ENCODE measurements around the gene SFXN5. TPM values are rescaled to one million over a fixed set of nuclear protein-coding genes. Genes with fewer than 3 reads are reported as not detected.

SFXN5 gene
- total RNA-seq, 4 donors from 2014 or later, result 22.9 to 55.4 (median 41.2) TPM

DNA sequence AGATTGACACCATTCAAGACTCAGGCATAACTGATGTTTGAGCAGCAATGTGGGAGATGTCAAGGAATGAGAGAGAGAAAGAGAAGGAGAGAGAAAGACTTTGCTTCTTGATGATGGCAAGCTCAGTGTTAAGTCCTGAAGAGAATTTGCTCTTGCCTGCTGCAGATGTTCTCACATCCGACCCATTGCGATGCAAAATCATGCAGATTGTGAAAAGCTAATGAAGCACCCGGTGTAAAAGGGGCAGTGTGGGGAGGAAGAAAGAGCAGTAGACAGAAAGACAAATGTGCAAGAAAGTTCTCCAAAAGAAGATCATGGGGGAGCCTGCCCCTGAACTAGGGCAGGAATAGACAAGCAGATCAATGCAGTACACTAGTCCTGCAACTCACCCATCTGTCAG lies 96.5 kb downstream of the SFXN5 start:
- Histone ChIP-seq H3K27ac (no peak overlapping the region), H3K9me3 (no peaks in the 10 kb centered on the region), H3K27me3 (no peaks in the 10 kb centered on the region), H3K36me3 (no peaks in the 10 kb centered on the region), H3K4me3 (no peak overlapping the region), H3K4me1 (no peaks in the 10 kb centered on the region)
- DNase-seq, result no peak
- TF ChIP-seq, protein P1, sequence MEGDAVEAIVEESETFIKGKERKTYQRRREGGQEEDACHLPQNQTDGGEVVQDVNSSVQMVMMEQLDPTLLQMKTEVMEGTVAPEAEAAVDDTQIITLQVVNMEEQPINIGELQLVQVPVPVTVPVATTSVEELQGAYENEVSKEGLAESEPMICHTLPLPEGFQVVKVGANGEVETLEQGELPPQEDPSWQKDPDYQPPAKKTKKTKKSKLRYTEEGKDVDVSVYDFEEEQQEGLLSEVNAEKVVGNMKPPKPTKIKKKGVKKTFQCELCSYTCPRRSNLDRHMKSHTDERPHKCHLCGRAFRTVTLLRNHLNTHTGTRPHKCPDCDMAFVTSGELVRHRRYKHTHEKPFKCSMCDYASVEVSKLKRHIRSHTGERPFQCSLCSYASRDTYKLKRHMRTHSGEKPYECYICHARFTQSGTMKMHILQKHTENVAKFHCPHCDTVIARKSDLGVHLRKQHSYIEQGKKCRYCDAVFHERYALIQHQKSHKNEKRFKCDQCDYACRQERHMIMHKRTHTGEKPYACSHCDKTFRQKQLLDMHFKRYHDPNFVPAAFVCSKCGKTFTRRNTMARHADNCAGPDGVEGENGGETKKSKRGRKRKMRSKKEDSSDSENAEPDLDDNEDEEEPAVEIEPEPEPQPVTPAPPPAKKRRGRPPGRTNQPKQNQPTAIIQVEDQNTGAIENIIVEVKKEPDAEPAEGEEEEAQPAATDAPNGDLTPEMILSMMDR (IDR thresholded peaks at IDR 0.05), result no peak
- no peak for TF ChIP-seq POLR2A (IDR thresholded peaks at IDR 0.05)

DNA sequence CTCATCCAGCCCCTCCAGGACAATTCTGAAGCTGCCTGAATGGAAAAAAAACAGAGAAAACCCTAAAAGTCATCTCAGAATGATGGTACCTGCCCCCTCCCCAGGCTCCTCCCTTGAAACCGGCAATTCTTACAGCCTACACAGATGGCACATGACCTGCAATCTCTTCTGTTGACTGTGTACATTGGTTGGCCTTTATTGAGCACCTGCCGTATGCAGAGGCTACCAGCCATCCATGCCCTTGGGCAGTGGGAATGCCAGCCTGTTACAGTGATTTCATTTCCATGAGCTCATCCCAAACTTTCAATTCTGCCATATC lies 97.1 kb downstream of the SFXN5 start:
- no peak for TF ChIP-seq POLR2A (IDR thresholded peaks at IDR 0.05)
- TF ChIP-seq, protein P1 (IDR thresholded peaks at IDR 0.05), result no peak
- no peaks in the 10 kb centered on the region for H3K27me3 ChIP-seq
- no peaks in the 10 kb centered on the region for H3K36me3 ChIP-seq
- H3K4me1 ChIP-seq, result no peaks in the 10 kb centered on the region
- H3K4me3 ChIP-seq, result no peak overlapping the region
- H3K9me3 ChIP-seq, result no peaks in the 10 kb centered on the region
- peak in 1 of 3 donors; percentile 7 for DNase-seq
- H3K27ac ChIP-seq, result no peak overlapping the region

DNA sequence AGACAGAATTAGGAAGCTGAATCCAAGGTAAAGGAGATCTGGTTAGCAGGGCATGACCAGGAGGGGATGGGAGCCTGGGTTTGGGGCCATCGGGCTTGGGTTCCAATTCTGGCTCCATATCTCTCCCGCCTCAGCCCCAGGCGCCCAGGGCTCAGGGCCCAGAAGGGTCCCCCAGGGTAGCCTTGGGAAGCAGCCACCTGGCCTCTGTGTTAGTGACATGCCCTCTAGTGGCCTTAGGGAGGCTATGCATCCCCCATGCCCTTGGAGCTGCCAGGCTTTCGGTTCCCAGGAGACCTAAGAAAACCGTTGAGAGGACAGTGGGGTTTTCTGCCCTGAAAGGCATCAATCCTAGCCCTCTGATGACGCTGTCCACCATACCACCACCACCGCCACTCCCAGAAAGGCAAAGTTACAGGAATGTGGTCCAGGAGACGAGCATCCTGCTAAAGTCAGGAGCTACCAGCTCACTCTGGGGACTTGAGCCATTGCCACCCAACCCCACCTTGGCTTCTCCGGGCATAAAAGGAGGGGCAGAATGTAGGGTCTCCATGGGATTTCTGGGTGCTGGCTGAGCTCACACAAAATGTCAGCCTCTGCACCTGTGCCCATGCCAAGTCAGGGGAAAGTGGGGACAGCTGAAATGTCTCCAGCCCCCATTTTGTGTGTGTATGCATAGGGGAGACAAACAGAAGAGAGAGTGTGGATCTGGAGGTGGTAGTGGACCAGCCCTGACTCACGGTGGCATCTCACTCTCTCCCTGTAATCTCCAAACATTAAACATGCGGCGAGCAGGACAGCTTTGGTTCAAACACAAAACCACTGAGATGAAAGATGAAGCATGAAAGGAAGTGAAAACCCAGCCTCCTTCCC lies 97.7 kb downstream of the SFXN5 start:
- no peaks in the 10 kb centered on the region for H3K27me3 ChIP-seq
- no peak overlapping the region for H3K27ac ChIP-seq
- TF ChIP-seq, protein P1 (IDR thresholded peaks at IDR 0.05), result peak in 5 of 6 experiments; percentile 19 to 71 (median 64)
- no peak for TF ChIP-seq POLR2A (IDR thresholded peaks at IDR 0.05)
- DNase-seq, result peak in 2 of 3 donors; percentile 57 to 63
- H3K36me3 ChIP-seq, result no peaks in the 10 kb centered on the region
- H3K4me1 ChIP-seq, result no peaks in the 10 kb centered on the region
- H3K9me3 ChIP-seq, result no peaks in the 10 kb centered on the region
- no peak overlapping the region for H3K4me3 ChIP-seq

DNA sequence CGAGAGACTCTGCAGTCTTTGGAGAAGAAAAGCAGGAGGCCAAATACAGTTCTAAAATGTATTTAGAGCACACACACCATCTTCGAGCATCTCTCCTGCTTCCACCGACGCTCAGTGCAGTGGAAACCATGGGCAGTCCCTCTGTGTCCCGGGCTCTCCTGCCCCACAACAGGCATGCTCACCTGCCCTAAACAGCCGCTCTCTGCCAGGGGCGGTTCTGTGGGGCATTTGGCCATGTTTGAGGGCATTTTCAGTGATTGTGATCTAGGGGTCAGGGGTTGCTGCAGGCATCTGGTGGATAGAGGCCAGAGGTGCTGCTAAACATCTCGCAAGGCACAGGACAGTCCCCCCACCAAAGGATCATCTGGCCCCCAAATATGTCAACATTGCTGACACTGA lies 98.4 kb downstream of the SFXN5 start:
- DNase-seq, result peak in 1 of 3 donors; percentile 32

DNA sequence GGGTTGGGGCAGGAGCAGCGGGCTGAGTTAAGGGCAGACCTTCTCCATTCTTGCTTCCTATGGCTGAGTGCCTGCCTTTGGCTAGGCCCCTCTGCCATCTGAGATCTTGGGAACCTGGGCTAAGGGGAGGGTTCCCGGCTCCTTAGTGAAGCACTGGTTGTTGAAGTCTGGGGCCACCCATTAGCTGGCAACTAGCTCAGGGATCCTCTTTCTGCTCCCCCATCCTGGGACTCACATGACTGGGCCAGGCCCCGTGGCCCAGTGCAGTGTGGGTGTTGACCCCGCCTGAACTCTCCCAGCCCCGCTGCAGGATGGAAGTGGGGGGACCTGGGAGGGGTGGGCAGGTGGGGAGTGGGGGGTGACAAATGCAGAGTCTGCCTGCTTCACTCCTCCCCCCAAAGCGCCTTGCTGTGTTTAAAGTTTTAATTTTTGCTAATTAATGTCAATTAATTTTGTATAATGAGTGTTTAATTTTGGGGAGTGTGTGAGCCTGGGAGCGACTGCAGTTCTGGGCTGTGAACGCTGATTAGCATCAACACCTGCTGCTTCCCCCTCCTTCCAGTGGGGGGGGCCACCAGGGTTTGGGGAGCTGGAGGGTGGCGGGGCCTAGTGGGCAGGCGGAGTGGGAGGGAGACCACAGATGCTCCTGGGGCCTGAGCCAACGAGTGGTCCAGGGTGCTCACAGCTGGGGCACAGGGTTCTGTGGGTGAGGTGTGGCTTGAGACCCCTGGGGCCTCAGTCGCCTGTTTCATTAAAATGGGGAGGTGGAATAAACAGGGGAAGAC lies 99.0 kb downstream of the SFXN5 start:
- no peak overlapping the region for H3K27ac ChIP-seq
- DNase-seq, result peak in 1 of 3 donors; percentile 10
- H3K27me3 ChIP-seq, result no peaks in the 10 kb centered on the region
- no peaks in the 10 kb centered on the region for H3K9me3 ChIP-seq
- no peaks in the 10 kb centered on the region for H3K4me1 ChIP-seq
- no peaks in the 10 kb centered on the region for H3K36me3 ChIP-seq
- no peak for TF ChIP-seq POLR2A (IDR thresholded peaks at IDR 0.05)
- TF ChIP-seq, protein P1 (IDR thresholded peaks at IDR 0.05), result no peak
- no peak overlapping the region for H3K4me3 ChIP-seq

More for the DNA sequence above, 98.4 kb downstream of the SFXN5 start:
- no peak for TF ChIP-seq POLR2A (IDR thresholded peaks at IDR 0.05)
- TF ChIP-seq, protein P1 (IDR thresholded peaks at IDR 0.05), result no peak
- Histone ChIP-seq H3K27me3 (no peaks in the 10 kb centered on the region), H3K27ac (no peak overlapping the region), H3K36me3 (no peaks in the 10 kb centered on the region), H3K9me3 (no peaks in the 10 kb centered on the region), H3K4me3 (no peak overlapping the region), H3K4me1 (no peaks in the 10 kb centered on the region)

All from Peyer's patch (tissue), 4 donors.